SU-DHL-6 (cell line): ENCODE data around the gene REXO1.

ENCODE experiments used
- CTCF ChIP-seq: fragments of 200-600 bp; sonication (generic); IDR thresholded peaks from one replicate; pipeline ENCODE4 v1.5.1; 2017; ENCODE audit warnings: antibody characterized with exemption, mild to moderate bottlenecking, low read length, moderate library complexity; ENCODE audit not compliant: insufficient read depth, poor library complexity, severe bottlenecking
- EZH2phosphoT487 ChIP-seq: fragments of 200-600 bp; sonication (generic), shearing (Covaris generic); conservative IDR thresholded peaks from 2 replicates; pipeline ENCODE4 v1.6.1; 2018; ENCODE audit warnings: mild to moderate bottlenecking, antibody characterized with exemption, low read length, moderate library complexity, mixed read lengths

- no peak for TF ChIP-seq EZH2phosphoT487
- TF ChIP-seq CTCF = no peak
Observed at GRCh38 chr19:1768248-1768647, 80.0 kb downstream of the REXO1 start.
